Neuron (in vitro differentiated cells): ENCODE measurements around the gene CASP14.
"Not testable (repeated sequence)": the region's sequence is repeated elsewhere in the genome, so short reads cannot be mapped to it uniquely, and the experiment has no call there.

Source experiments
- H2AFZ ChIP-seq: one replicate; pipeline ENCODE4 v1.6.1; 2013; ENCODE audit warnings: low read depth, mild to moderate bottlenecking, inconsistent platforms, low read length, moderate library complexity
- H3K27me3 ChIP-seq: one replicate; pipeline ENCODE4 v1.6.1; 2013; ENCODE audit warnings: low read length; ENCODE audit not compliant: insufficient read depth
- H3K36me3 ChIP-seq: one replicate; pipeline ENCODE4 v1.6.1; 2013; ENCODE audit warnings: low read length; ENCODE audit not compliant: insufficient read depth
- H3K4me1 ChIP-seq: one replicate; pipeline ENCODE4 v1.6.1; 2013; ENCODE audit warnings: low read length; ENCODE audit not compliant: insufficient read depth
- H3K4me3 ChIP-seq: 2 replicates; pipeline ENCODE4 v1.5.1; 2013; ENCODE audit warnings: mild to moderate bottlenecking, low read length, moderate library complexity
- H3K9me3 ChIP-seq: one replicate; pipeline ENCODE4 v1.6.1; 2013; ENCODE audit warnings: low read length

The CASP14 gene

DNA sequence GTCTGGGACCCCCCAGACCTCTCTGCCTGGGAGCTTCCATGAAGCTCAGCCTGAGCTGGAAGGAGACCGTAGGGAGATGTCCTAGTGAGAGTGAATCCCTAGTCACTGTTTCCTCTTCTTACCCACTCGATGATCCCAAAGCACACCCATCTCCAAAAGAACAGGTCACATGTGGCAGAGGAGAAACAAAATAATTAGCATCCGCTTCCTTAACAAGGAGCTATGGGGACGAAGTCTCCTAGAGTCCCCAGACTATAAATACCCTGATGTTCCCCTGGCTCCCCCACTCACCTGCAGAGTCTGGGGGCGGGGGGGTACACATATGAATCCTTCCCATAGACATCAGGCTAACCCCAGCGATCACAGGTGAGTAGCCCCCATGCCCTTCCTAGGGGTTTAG, 32.6 kb downstream of the CASP14 start, which contains the start of gene OR1I1:
Gene OR1I1, plus strand, starts transcription at position 301 of the 400 bp plus-strand sequence. CDS start 4,855 bp downstream, outside the sequence.
- no peak within 1 kb of the TSS for H2AFZ ChIP-seq
- H3K36me3 ChIP-seq, result no peaks in the 10 kb centered on the region
- no peaks in the 10 kb centered on the region for H3K4me1 ChIP-seq
- H3K9me3 ChIP-seq, result no peaks in the 10 kb centered on the region
- peaks cover 26% of the 10 kb centered on the region for H3K27me3 ChIP-seq
- no peak within 1 kb of the TSS for H3K4me3 ChIP-seq

- H3K4me3 ChIP-seq, result no peak overlapping the region
Measured at GRCh38 chr19:15087182-15087581, 37.9 kb downstream of the CASP14 start.

DNA sequence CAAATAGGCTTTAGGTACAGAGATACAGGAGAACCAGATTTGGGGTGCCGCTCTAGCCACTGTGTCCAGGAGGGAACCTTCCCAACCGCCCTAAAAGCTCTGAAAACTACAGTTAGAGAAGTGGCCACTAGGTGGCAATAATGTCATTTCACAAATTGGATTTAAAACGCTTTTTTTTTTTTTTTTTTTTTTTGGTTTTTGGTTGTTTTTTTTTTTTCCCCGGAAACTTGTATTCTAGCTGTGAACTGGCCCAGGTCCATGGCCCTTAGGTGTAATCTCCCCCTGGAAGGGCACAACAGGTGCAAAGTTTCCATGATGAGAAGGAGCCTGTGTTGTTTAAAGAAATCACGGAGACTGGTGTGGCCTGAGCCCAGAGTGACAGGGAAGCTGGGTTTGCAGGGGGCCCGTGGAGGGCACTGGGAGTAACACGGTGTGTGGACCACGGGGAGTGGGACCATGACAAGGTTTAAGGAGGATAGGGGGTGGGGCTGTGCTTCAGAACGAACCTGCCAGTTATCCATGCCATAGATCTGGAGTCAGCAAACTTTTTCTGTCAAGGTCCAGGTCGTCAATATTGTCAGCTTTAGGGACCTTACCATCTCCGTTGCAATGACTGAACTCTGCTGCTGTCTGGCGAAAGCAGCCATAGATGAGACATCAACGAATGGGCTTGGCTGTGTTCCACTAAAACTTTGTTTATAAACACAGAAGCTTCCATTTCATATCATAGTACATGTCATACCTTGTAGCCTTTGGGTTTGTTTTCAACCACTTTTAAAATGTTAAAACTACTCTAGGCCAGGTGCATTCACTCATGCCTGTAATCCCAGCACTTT, 42.9 kb downstream of the CASP14 start:
- no peak overlapping the region for H3K4me3 ChIP-seq

More at GRCh38 chr19:15087182-15087581, 37.9 kb downstream of the CASP14 start:
- Histone ChIP-seq H3K36me3 (no peaks in the 10 kb centered on the region), H3K4me1 (peaks cover 2% of the 10 kb centered on the region), H3K9me3 (no peaks in the 10 kb centered on the region), H2AFZ (no peak overlapping the region), H3K27me3 (peaks cover 23% of the 10 kb centered on the region)

DNA sequence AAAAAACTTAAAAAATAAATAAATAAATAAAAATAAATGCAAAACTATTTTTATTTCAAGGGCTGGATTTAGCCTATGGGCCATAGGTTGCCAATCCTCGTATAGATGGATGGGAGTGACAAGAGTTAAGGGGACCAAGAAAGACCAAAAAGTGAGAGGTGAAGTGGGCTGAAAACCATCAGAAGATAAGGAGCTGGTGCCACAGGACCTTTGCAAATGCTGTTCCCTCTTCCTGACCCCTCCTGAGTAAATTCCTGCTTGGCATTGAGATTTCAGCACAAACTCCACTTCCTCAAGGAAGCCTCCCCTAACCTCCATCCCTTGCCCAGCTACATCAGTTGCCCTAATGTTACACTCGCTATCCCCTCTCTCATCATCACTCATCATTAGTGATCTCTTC, 43.7 kb downstream of the CASP14 start:
- Histone ChIP-seq H3K9me3 (peaks cover under 1% of the 10 kb centered on the region), H2AFZ (no peak overlapping the region), H3K4me1 (peaks cover 5% of the 10 kb centered on the region), H3K27me3 (peaks cover 4% of the 10 kb centered on the region), H3K36me3 (no peaks in the 10 kb centered on the region), H3K4me3 (no peak overlapping the region)

More for the DNA sequence above, 42.9 kb downstream of the CASP14 start:
- Histone ChIP-seq H3K27me3 (peaks cover 9% of the 10 kb centered on the region), H3K36me3 (no peaks in the 10 kb centered on the region), H3K9me3 (no peaks in the 10 kb centered on the region), H3K4me1 (peaks cover 5% of the 10 kb centered on the region), H2AFZ (no peak overlapping the region)

DNA sequence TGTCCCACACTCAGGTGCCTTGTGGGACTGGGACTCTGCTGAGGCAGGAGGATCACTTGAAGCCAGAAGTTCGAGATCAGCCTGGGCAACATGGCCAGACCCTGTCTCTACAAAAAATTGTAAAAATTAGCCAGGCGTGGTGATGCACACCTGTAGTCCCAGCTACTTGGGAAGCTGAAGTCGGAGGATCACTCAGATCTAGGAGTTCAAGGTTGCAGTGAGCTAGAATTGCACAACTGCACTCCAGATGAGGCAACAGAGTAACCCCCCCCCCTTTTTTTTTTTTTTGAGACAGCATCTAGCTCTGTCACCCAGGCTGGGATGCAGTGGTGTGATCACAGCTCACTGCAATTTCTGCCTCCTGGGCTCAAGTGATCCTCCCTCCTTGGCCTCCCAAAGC, 46.9 kb downstream of the CASP14 start:
- H2AFZ ChIP-seq, result no peak overlapping the region
- H3K9me3 ChIP-seq, result peaks cover 3% of the 10 kb centered on the region
- H3K27me3 ChIP-seq, result peaks cover 4% of the 10 kb centered on the region
- H3K4me3 ChIP-seq, result no peak overlapping the region
- peaks cover 5% of the 10 kb centered on the region for H3K4me1 ChIP-seq
- no peaks in the 10 kb centered on the region for H3K36me3 ChIP-seq

- not testable (repeated sequence) for H2AFZ ChIP-seq, H3K36me3 ChIP-seq, H3K4me3 ChIP-seq, H3K9me3 ChIP-seq, H3K27me3 ChIP-seq, H3K4me1 ChIP-seq
Measured at GRCh38 chr19:15097980-15098379, 48.7 kb downstream of the CASP14 start.

DNA sequence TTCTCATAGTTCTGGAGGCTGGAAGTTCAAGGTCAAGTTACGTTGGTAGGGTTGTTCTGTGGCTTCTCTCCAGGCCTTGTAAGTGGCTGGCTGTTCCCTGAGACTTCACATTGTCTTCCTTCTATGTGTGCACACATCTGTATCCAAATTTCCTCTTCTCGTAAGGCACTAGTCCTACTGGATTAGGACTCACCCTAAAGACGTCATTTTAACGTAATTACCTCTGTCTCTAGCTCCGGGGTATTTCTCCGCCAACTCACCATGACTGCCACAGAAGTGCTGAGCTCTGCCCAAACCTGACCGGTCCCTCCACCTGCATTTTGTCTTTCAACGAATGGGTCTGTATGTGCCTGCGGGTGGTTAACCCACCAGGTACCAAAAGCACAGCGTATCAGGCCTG, 49.2 kb downstream of the CASP14 start:
- H3K36me3 ChIP-seq, result no peaks in the 10 kb centered on the region
- H3K4me1 ChIP-seq, result no peaks in the 10 kb centered on the region
- H3K4me3 ChIP-seq, result no peak overlapping the region
- peaks cover 3% of the 10 kb centered on the region for H3K9me3 ChIP-seq
- H3K27me3 ChIP-seq, result peaks cover 4% of the 10 kb centered on the region
- no peak overlapping the region for H2AFZ ChIP-seq

- Histone ChIP-seq H3K9me3 (peaks cover 3% of the 10 kb centered on the region), H3K27me3 (peaks cover 4% of the 10 kb centered on the region), H3K4me1 (no peaks in the 10 kb centered on the region), H2AFZ (no peak overlapping the region), H3K4me3 (no peak overlapping the region), H3K36me3 (no peaks in the 10 kb centered on the region)
Measured at GRCh38 chr19:15099017-15099582, 49.8 kb downstream of the CASP14 start.

DNA sequence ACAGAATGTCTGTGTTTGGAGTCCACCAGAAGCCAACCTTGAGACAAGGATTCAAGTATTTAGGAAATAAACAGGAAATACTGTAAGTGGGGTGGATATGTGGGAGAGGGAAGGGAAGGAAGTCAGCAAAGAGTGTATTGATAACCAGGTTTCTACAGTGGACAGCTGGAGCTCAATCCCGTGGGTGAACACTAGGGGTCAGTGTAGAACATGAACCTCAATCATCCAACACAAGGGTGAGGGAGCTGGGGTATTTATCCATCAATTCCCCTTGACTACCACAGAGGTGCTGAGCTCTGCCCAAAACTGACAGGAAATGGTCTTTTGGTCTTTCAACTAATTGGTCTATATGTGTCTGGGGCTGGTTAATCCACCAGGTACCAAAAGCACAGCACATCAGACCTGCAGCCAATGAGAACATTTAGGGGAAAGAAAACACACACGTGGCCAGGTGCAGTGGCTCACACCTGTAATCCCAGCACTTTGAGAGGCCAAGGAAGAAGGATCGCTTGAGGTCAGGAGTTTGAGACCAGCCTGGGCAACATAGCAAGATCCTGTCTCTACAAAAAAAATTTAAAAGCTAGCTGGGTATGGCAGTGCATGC, 52.3 kb downstream of the CASP14 start:
- Histone ChIP-seq H3K27me3 (no peaks in the 10 kb centered on the region), H3K4me1 (no peaks in the 10 kb centered on the region), H2AFZ (no peak overlapping the region), H3K4me3 (no peak overlapping the region), H3K9me3 (peaks cover 11% of the 10 kb centered on the region), H3K36me3 (no peaks in the 10 kb centered on the region)

- Histone ChIP-seq H3K4me3 (no peak overlapping the region), H2AFZ (no peak overlapping the region), H3K36me3 (no peaks in the 10 kb centered on the region), H3K4me1 (peaks cover 8% of the 10 kb centered on the region), H3K9me3 (peaks cover 8% of the 10 kb centered on the region), H3K27me3 (no peaks in the 10 kb centered on the region)
Measured at GRCh38 chr19:15104003-15104402, 54.7 kb downstream of the CASP14 start.

DNA sequence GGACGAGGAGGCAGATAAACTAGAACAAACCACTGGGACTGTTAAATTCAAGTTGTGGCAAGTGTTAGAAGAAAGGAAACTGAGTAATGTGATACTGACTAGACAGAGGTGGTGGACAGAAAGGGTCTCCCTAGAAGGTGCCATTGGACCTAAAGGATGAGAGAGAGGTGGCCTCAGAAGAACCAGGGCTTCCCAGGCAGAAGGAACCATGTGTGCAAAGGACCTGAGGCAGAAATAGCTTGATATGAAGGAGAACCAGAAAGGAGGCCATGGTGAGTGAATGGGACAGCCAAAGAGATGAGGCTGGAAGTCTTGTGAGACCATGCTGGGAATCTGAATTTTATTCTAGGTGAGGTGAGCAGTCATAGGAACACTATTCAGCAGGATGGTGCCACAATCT, 55.1 kb downstream of the CASP14 start:
- Histone ChIP-seq H3K27me3 (no peaks in the 10 kb centered on the region), H3K9me3 (peaks cover 8% of the 10 kb centered on the region), H3K36me3 (peaks cover 3% of the 10 kb centered on the region), H3K4me1 (peaks cover 8% of the 10 kb centered on the region), H2AFZ (no peak overlapping the region), H3K4me3 (no peak overlapping the region)

- Histone ChIP-seq H2AFZ (no peak overlapping the region), H3K4me3 (no peak overlapping the region), H3K36me3 (peaks cover 5% of the 10 kb centered on the region), H3K9me3 (peaks cover 8% of the 10 kb centered on the region), H3K4me1 (peaks cover 8% of the 10 kb centered on the region), H3K27me3 (no peaks in the 10 kb centered on the region)
Measured at GRCh38 chr19:15105044-15105443, 55.8 kb downstream of the CASP14 start.
